ENCODE data around the gene MYO5A.

The MYO5A gene

DNA sequence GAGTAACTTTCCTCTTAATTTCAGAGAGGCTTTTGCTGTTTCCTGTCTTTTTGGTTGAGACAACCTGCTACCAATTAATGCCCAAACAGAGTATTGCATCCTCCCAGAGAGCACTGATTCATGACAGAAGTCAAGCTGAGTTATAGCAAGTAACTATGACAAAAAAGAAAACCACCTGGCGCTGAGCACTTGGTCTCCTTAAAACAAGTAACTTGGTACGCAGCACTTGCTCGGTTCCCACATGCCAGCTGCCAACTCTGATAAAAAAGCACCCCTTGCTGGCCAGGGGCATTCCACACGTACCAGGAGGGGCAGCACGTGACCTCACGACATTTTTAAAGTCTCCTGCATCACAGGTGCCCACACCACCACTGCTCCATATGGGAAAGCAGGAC lies 219.5 kb downstream of the MYO5A start:
- TF ChIP-seq, protein P1, sequence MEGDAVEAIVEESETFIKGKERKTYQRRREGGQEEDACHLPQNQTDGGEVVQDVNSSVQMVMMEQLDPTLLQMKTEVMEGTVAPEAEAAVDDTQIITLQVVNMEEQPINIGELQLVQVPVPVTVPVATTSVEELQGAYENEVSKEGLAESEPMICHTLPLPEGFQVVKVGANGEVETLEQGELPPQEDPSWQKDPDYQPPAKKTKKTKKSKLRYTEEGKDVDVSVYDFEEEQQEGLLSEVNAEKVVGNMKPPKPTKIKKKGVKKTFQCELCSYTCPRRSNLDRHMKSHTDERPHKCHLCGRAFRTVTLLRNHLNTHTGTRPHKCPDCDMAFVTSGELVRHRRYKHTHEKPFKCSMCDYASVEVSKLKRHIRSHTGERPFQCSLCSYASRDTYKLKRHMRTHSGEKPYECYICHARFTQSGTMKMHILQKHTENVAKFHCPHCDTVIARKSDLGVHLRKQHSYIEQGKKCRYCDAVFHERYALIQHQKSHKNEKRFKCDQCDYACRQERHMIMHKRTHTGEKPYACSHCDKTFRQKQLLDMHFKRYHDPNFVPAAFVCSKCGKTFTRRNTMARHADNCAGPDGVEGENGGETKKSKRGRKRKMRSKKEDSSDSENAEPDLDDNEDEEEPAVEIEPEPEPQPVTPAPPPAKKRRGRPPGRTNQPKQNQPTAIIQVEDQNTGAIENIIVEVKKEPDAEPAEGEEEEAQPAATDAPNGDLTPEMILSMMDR (IDR thresholded peaks at IDR 0.05; ENCODE audit: low read depth, low read length, missing control alignments), result no peak
- H3K4me3 ChIP-seq (replicated peaks; ENCODE audit: low read depth, low read length), result no peak overlapping the region
- DNase-seq (ENCODE audit: extremely low read depth, low read depth), result no peak

DNA sequence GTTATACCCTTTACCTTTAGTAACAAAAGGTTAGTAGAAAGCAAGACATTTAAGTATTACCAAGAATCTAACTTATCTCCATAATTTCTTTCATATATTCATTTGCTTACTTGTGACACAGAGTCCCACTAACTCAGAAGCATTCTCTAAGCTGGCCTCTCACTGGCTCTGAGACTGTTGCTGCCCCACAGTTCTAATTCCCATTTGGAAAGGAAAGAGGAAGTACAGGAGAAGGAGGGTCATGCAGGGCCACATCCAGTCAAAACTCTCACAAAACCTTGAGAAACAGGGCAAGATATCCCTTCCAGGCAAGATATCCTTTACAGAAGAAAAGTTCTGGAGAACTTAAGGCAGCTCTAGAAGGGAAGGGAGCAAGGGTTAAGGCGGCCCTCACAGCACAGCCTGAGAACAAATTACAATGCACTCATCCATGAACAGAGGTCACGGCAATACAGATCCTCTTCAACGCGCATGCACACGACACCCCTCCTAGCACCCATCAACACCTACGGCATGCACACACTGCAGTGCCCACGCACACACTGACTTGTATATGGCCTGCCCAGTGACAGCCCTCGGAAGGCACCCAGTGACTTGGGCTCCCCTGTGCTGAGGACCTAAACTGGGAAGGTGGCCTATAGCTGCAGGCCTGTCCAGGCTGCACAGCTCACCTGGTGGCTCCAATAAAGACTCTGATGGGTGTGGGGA lies 220.1 kb downstream of the MYO5A start:
- no peak overlapping the region for H3K4me3 ChIP-seq (replicated peaks; ENCODE audit: low read depth, low read length)
- TF ChIP-seq, protein P1 (IDR thresholded peaks at IDR 0.05; ENCODE audit: low read depth, low read length, missing control alignments), result no peak
- DNase-seq (ENCODE audit: extremely low read depth, low read depth), result no peak

DNA sequence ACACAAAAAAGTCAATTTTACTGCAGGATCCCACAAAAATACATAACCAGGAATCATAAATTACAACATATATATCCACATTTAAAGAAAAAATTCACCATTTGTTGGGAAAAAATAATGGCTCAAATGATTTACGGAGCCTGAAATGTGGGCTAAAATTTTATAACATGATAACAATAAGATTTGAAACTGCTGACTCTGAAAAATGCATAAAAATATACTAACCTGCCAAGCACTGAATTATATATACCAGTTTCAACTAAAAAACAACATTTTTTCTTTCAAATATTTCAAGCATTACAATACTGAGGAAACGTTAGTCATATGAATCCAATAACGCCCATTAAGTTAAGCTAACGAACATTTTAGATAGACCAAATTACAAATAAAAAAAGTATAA lies 220.8 kb downstream of the MYO5A start:
- DNase-seq (ENCODE audit: extremely low read depth, low read depth), result no peak
- H3K4me3 ChIP-seq (replicated peaks; ENCODE audit: low read depth, low read length), result no peak overlapping the region
- TF ChIP-seq, protein P1 (IDR thresholded peaks at IDR 0.05; ENCODE audit: low read depth, low read length, missing control alignments), result no peak

DNA sequence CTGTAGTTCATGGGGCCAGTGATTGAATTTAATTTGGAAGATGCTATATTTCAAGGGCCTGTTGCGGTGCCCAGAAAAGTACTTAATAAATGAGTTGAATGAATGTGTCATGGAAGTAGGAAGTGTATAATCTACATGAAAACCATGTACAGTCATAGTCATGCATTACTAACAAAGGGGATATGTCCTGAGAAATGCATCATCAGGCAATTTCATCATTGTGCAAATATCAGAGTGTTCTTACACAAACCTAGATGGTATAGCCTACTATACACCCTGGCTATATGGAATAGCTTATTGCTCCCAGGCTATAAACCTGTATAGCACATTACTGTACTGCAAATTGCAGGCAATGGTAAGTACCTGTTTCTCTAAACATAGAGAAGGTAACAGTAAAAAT lies 222.4 kb downstream of the MYO5A start:
- DNase-seq (ENCODE audit: extremely low read depth, low read depth), result no peak
- no peak overlapping the region for H3K4me3 ChIP-seq (replicated peaks; ENCODE audit: low read depth, low read length)
- TF ChIP-seq, protein P1 (IDR thresholded peaks at IDR 0.05; ENCODE audit: low read depth, low read length, missing control alignments), result no peak

DNA sequence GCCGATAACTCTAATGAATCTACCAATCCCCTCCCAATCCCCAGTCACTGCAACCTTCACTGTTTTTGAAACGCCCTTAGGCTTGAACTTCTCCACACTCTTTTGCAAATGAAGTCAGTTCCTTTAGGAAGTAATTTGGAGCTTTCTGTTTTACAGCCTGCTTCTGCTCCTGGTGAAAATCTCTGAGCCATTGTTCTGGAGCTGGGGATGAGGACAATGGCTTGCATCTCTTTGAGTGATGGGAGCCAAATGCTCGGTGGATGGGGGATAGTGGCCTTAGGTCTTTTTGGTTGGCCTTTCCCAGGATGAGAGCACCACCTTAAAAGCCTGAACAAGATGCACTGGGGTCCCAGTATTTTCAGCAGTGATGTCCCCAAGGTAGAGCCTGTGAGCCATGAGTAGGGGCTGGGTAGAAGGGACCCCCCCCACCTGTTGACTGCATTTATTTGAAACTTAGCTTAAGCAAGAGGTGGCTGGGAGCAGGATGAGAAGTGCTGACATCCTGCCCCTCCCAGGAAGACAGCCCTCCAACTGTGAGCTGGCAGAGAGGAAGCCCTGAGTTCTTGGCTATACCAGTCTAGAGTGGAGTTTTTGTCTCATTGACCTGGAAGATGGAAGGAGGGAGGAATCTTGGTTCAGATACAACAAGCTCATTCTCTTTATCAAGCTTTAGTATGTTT lies 225.4 kb downstream of the MYO5A start:
- TF ChIP-seq, protein P1 (IDR thresholded peaks at IDR 0.05; ENCODE audit: low read depth, low read length, missing control alignments), result no peak
- no peak for DNase-seq (ENCODE audit: extremely low read depth, low read depth)
- no peak overlapping the region for H3K4me3 ChIP-seq (replicated peaks; ENCODE audit: low read depth, low read length)

DNA sequence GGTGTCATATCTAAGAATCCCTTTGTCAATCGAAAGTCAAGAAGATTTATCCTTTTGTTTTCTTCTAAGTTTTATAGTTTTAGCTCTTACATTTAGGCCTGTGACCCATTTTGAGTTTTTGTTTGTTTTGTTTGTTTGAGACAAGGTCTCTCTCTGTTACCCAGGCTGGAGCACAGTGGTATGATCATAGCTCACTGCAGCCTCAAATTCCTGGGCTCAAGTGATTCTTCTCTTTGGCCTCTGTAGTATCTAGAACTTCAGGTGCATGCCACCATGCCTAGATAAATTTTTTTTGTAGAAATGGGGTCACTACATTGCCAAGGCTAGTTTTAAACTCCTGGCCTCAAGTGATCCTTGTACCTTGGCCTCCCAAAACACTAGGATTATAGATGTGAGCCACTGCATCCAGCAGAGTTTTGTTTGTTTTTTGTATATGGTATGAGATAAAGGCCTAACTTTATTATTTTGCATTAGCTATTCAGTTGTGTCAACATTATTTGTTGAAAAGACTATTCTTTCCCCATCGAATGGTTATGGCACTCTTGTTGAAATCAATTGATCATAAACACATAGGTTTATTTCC lies 227.3 kb downstream of the MYO5A start:
- TF ChIP-seq, protein P1 (IDR thresholded peaks at IDR 0.05; ENCODE audit: low read depth, low read length, missing control alignments), result no peak
- no peak for DNase-seq (ENCODE audit: extremely low read depth, low read depth)

More for the DNA sequence above, 227.3 kb downstream of the MYO5A start:
- H3K4me3 ChIP-seq (replicated peaks; ENCODE audit: low read depth, low read length), result no peak overlapping the region
